Measurements from ENCODE around the gene UMODL1.
A peak's percentile ranks its signal among the peaks of the same experiment; 100 is the strongest.

The UMODL1 gene

GRCh38 chr21:42096566-42096965, 25.4 kb downstream of the UMODL1 start:
- DNase-seq (ENCODE audit: low spot score in 2 of 2) = no peak
- H3K4me3 ChIP-seq = no peak overlapping the region
- in situ Hi-C loops (cut with MboI; ENCODE audit: low sequenced_read_pairs) = no loop called here
- H3K4me1 ChIP-seq = no peaks in the 10 kb centered on the region
- H3K36me3 ChIP-seq (replicated peaks) = no peaks in the 10 kb centered on the region
- H3K9me3 ChIP-seq = no peaks in the 10 kb centered on the region
- 0 out of 2 replicates have a peak, but pooled peaks cover 3% of the 10 kb centered on the region for H3K27me3 ChIP-seq (ENCODE audit: low read depth)

- Histone ChIP-seq H3K4me1 (no peaks in the 10 kb centered on the region), H3K9me3 (no peaks in the 10 kb centered on the region), H3K4me3 (no peak overlapping the region), H3K27me3 (ENCODE audit: low read depth) (0 out of 2 replicates have a peak, but pooled peaks cover 3% of the 10 kb centered on the region), H3K36me3 (replicated peaks) (no peaks in the 10 kb centered on the region)
- no peak for DNase-seq (ENCODE audit: low spot score in 2 of 2)
- in situ Hi-C loops (cut with MboI; ENCODE audit: low sequenced_read_pairs) = no loop called here
Observed at GRCh38 chr21:42097274-42097673, 26.2 kb downstream of the UMODL1 start.

DNA sequence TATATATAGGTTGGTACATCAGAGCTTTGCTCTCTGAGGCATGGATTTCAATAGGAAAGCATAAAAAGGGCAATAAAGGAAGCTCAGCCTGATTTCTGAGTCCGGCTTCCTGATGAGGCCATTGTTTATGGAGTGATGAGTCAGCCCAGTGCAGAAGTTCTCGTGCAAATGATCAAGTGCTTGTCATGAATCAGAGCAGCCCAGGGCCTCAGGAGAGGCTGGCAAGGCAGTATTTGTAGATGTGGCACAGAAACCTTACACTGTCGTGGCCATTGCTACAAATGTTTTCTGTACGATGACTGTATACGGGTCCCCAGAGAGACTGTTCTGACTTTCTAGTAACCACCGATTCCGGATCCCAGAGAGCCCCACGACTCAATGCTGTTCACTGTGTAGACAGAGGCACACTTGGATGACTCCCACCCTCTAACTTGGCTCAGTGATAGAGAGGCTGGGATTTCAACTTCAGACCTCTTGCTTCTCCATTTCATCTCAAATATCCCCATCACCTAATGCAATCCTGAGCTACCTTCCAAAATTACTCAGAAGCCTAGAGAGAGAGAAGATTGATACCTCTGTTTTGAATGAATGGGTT, 26.8 kb downstream of the UMODL1 start:
- no peaks in the 10 kb centered on the region for H3K36me3 ChIP-seq (replicated peaks)
- no peak overlapping the region for H3K4me3 ChIP-seq
- H3K27me3 ChIP-seq (ENCODE audit: low read depth) = 0 out of 2 replicates have a peak, but pooled peaks cover 3% of the 10 kb centered on the region
- in situ Hi-C loops (cut with MboI; ENCODE audit: low sequenced_read_pairs) = no loop called here
- no peaks in the 10 kb centered on the region for H3K4me1 ChIP-seq
- H3K9me3 ChIP-seq = no peaks in the 10 kb centered on the region
- no peak for DNase-seq (ENCODE audit: low spot score in 2 of 2)

GRCh38 chr21:42098957-42099505, 27.9 kb downstream of the UMODL1 start:
- in situ Hi-C loops (cut with MboI; ENCODE audit: low sequenced_read_pairs) = no loop called here
- 0 out of 2 replicates have a peak, but pooled peaks cover 3% of the 10 kb centered on the region for H3K27me3 ChIP-seq (ENCODE audit: low read depth)
- H3K4me1 ChIP-seq = no peaks in the 10 kb centered on the region
- no peaks in the 10 kb centered on the region for H3K36me3 ChIP-seq (replicated peaks)
- H3K4me3 ChIP-seq = no peak overlapping the region
- no peaks in the 10 kb centered on the region for H3K9me3 ChIP-seq
- DNase-seq (ENCODE audit: low spot score in 2 of 2) = no peak

GRCh38 chr21:42101246-42101645, 30.1 kb downstream of the UMODL1 start:
- Histone ChIP-seq H3K36me3 (replicated peaks) (no peaks in the 10 kb centered on the region), H3K4me1 (no peaks in the 10 kb centered on the region), H3K4me3 (no peak overlapping the region), H3K27me3 (ENCODE audit: low read depth) (0 out of 2 replicates have a peak, but pooled peaks cover 3% of the 10 kb centered on the region), H3K9me3 (no peaks in the 10 kb centered on the region)
- in situ Hi-C loops (cut with MboI; ENCODE audit: low sequenced_read_pairs) = no loop called here
- DNase-seq (ENCODE audit: low spot score in 2 of 2) = no peak

- in situ Hi-C loops (cut with MboI; ENCODE audit: low sequenced_read_pairs) = no loop called here
- 0 out of 2 replicates have a peak, but pooled peaks cover 3% of the 10 kb centered on the region for H3K27me3 ChIP-seq (ENCODE audit: low read depth)
- no peaks in the 10 kb centered on the region for H3K9me3 ChIP-seq
- H3K4me1 ChIP-seq = no peaks in the 10 kb centered on the region
- H3K4me3 ChIP-seq = no peak overlapping the region
- H3K36me3 ChIP-seq (replicated peaks) = no peaks in the 10 kb centered on the region
- no peak for DNase-seq (ENCODE audit: low spot score in 2 of 2)
Observed at GRCh38 chr21:42102076-42102475, 31.0 kb downstream of the UMODL1 start.

GRCh38 chr21:42102526-42102925, 31.4 kb downstream of the UMODL1 start:
- no peak overlapping the region for H3K4me3 ChIP-seq
- H3K9me3 ChIP-seq = no peaks in the 10 kb centered on the region
- in situ Hi-C loops (cut with MboI; ENCODE audit: low sequenced_read_pairs) = no loop called here
- no peak for DNase-seq (ENCODE audit: low spot score in 2 of 2)
- H3K27me3 ChIP-seq (ENCODE audit: low read depth) = no peaks in the 10 kb centered on the region
- H3K4me1 ChIP-seq = no peaks in the 10 kb centered on the region
- no peaks in the 10 kb centered on the region for H3K36me3 ChIP-seq (replicated peaks)

- Histone ChIP-seq H3K9me3 (no peaks in the 10 kb centered on the region), H3K4me3 (no peak overlapping the region), H3K36me3 (replicated peaks) (no peaks in the 10 kb centered on the region), H3K4me1 (no peaks in the 10 kb centered on the region), H3K27me3 (ENCODE audit: low read depth) (no peaks in the 10 kb centered on the region)
- DNase-seq (ENCODE audit: low spot score in 2 of 2) = no peak
- in situ Hi-C loops (cut with MboI; ENCODE audit: low sequenced_read_pairs) = no loop called here
Observed at GRCh38 chr21:42102991-42103390, 31.9 kb downstream of the UMODL1 start.

- Histone ChIP-seq H3K4me1 (no peaks in the 10 kb centered on the region), H3K9me3 (no peaks in the 10 kb centered on the region), H3K27me3 (ENCODE audit: low read depth) (no peaks in the 10 kb centered on the region), H3K4me3 (no peak overlapping the region), H3K36me3 (replicated peaks) (no peaks in the 10 kb centered on the region)
- no peak for DNase-seq (ENCODE audit: low spot score in 2 of 2)
- in situ Hi-C loops (cut with MboI; ENCODE audit: low sequenced_read_pairs) = no loop called here
Observed at GRCh38 chr21:42103843-42104242, 32.7 kb downstream of the UMODL1 start.

DNA sequence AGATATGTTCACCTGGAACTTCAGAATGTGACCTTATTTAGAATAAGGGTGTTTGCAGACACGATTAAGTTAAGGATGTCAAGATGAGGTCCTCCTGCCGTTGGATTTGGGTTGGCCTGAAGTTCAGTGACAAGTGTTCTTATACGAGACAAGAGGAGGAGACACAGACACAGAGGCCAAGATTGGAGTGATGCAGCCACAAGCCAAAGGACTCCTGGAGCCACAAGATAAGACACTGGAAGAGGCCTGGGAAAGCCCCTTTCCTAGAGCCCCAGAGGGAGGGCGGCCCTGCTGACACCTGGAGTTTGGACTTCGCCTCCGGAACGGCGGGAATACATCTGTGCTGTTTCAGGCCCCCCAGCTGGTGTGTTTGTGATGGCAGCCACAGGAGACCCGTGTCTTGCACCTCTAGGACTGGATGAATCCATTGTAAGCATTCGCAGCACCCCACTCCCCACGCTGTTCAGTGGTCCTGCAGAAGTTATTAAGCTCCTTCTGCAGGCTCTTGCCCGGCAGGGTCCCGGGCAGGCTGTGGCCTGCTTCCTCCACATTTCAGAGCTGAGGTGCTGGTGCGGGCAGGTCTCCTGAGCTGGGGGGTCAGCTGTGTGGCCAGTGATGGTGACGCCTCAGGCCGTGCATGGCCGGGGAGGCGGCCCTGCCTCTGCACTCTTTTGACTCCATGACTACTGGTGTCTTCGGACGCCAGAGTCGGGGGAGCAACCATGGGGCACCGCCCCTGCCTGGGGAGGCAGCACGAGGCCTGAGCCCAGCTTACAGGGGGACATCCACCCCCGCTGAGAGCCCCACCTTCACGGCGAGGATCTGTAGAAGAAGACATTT, 34.6 kb downstream of the UMODL1 start:
- Histone ChIP-seq H3K27me3 (ENCODE audit: low read depth) (no peaks in the 10 kb centered on the region), H3K4me3 (no peak overlapping the region), H3K36me3 (replicated peaks) (no peaks in the 10 kb centered on the region), H3K9me3 (no peaks in the 10 kb centered on the region), H3K4me1 (no peaks in the 10 kb centered on the region)
- no peak for DNase-seq (ENCODE audit: low spot score in 2 of 2)
- in situ Hi-C loops (cut with MboI; ENCODE audit: low sequenced_read_pairs) = no loop called here

GRCh38 chr21:42106425-42106824, 35.3 kb downstream of the UMODL1 start:
- Histone ChIP-seq H3K36me3 (replicated peaks) (no peaks in the 10 kb centered on the region), H3K4me3 (no peak overlapping the region), H3K9me3 (no peaks in the 10 kb centered on the region), H3K4me1 (no peaks in the 10 kb centered on the region), H3K27me3 (ENCODE audit: low read depth) (no peaks in the 10 kb centered on the region)
- DNase-seq (ENCODE audit: low spot score in 2 of 2) = no peak
- in situ Hi-C loops (cut with MboI; ENCODE audit: low sequenced_read_pairs) = no loop called here

DNA sequence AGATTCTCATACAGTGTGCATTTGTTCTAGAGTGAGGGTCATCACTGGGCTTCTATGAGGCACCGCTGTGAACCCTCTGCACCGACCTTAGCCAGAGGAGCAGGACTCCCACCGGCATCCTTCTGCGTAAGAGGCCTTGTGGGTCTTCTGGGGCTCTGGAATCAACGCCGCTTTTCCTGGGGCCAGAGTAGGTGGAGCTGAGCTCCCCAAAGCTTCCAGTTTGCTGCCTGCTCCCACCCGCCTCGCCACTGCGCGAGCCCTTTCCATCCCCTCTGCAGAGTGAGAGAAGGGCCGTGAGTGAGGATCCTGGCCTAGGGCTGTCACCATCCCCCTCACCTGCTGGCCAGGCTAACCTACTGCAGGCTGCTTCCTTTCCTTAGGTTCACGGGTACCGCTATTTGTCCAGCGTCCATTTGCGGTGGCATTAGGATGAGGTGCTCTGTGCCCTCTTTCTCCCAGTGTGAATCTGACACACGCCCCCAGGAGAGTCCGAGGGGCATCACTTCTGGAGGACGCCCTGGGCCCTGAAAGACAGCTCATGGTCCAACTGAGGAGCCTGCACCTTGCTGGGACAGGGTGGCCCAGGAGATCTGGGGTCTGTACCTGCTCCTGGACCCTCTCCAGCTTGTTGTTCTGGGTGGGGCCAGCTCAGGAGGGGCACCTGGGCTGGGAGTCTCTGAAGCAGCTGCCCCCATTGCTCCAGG, 36.2 kb downstream of the UMODL1 start:
- Histone ChIP-seq H3K4me1 (no peaks in the 10 kb centered on the region), H3K4me3 (no peak overlapping the region), H3K27me3 (ENCODE audit: low read depth) (no peaks in the 10 kb centered on the region), H3K36me3 (replicated peaks) (no peaks in the 10 kb centered on the region), H3K9me3 (no peaks in the 10 kb centered on the region)
- no peak for DNase-seq (ENCODE audit: low spot score in 2 of 2)
- in situ Hi-C loops (cut with MboI; ENCODE audit: low sequenced_read_pairs) = no loop called here

DNA sequence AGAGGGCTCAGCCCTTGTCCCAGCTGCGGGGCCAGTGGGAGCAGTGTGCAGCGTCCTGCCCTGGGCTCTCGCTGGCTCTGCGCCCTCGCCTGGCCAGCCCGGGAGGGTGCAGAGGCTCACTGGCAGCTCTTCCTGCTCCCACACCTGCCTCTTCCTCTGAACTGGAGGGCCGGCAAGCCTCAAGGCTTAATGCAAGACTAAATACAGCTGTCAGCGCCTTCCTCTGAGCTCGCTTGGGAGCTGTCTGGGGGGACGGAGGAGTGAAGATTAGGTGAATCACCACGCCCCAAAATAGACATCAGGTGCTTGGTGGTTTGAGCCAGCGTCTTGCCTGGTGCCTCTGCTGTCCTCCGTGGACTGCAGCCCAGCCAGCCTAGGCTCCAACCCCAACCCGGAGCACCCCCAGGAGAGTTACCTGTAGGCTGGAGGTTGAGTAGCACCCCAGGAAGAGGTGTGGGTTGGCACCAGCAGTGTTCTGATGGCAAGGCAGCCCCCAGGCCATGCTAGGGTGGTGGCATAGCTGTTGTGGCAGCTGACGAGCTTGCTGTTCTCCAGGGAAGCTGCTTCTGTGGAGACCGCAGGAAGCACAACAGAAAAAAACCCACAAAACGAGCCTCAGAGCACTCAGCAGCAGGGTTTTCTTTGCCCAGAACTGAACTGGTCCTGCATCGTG, 36.9 kb downstream of the UMODL1 start:
- H3K4me3 ChIP-seq = no peak overlapping the region
- no peaks in the 10 kb centered on the region for H3K4me1 ChIP-seq
- in situ Hi-C loops (cut with MboI; ENCODE audit: low sequenced_read_pairs) = no loop called here
- DNase-seq (ENCODE audit: low spot score in 2 of 2) = peak; percentile 30 to 72
- H3K27me3 ChIP-seq (ENCODE audit: low read depth) = no peaks in the 10 kb centered on the region
- no peaks in the 10 kb centered on the region for H3K36me3 ChIP-seq (replicated peaks)
- no peaks in the 10 kb centered on the region for H3K9me3 ChIP-seq
